PC-9 (cell line): ENCODE measurements around the gene NDUFA12. TPM values are rescaled to one million over a fixed set of nuclear protein-coding genes. Genes with fewer than 3 reads are reported as not detected.

Experiments used
- BruUV-seq: library from RNA; stranded (reverse); fragments of 400-500 nt; replicated peaks from 2 replicates; lab custom pipeline; 2021; lab: Mats Ljungman, UMichigan
- CTCF ChIA-PET: fragments of 300-600 bp; sonication (Branson Sonifier 250); formaldehyde crosslinking; loops from one replicate; lab custom pipeline; 2022; ENCODE audit warnings: antibody characterized with exemption; lab: Charles Lee
- POLR2A ChIA-PET: fragments of 300-600 bp; sonication (Branson Sonifier 250); formaldehyde crosslinking; loops from one replicate; lab custom pipeline; 2022; ENCODE audit warnings: antibody characterized with exemption; ENCODE audit not compliant: unreplicated experiment; lab: Charles Lee
- DNase-seq, 2 experiments: peaks; one replicate each; pipeline versions ENCODE4 v3.0.0 to v3.0.0-alpha.2; 2015 to 2022; ENCODE audit warnings: mixed read lengths in 1 of 2
- H2AFZ ChIP-seq: fragments of 200-600 bp; sonication (generic); 2 replicates; pipeline ENCODE4 v1.8.1; 2017; ENCODE audit warnings: antibody characterized with exemption
- H3F3A ChIP-seq: fragments of 200-600 bp; sonication (generic); 2 replicates; pipeline ENCODE4 v1.8.1; 2017; ENCODE audit warnings: antibody characterized with exemption, mild to moderate bottlenecking, low read depth; ENCODE audit not compliant: insufficient read depth
- H3K27ac ChIP-seq: fragments of 200-600 bp; sonication (generic); 2 replicates; pipeline ENCODE4 v1.6.1; 2016; ENCODE audit warnings: mixed run types
- H3K27me3 ChIP-seq: fragments of 200-600 bp; sonication (generic); 2 replicates; pipeline ENCODE4 v1.6.1; 2016; ENCODE audit warnings: low read depth, mixed run types; ENCODE audit not compliant: insufficient read depth
- H3K36me3 ChIP-seq: fragments of 200-600 bp; sonication (generic); 2 replicates; pipeline ENCODE4 v1.6.1; 2016; ENCODE audit warnings: low read depth, mixed run types
- H3K4me1 ChIP-seq: fragments of 200-600 bp; sonication (generic); replicated peaks from 2 replicates; pipeline ENCODE4 v1.6.1; 2016; ENCODE audit warnings: mixed run types; ENCODE audit not compliant: insufficient read depth
- H3K4me2 ChIP-seq: fragments of 200-600 bp; sonication (generic); 2 replicates; pipeline ENCODE4 v1.6.1; 2017; ENCODE audit warnings: mixed run types
- H3K4me3 ChIP-seq: fragments of 200-600 bp; sonication (generic); 2 replicates; pipeline ENCODE4 v1.6.1; 2016; ENCODE audit warnings: mixed run types
- H3K79me2 ChIP-seq: fragments of 200-600 bp; sonication (generic); 2 replicates; pipeline ENCODE4 v1.6.1; 2017; ENCODE audit warnings: low read depth, mixed run types
- H3K9me2 ChIP-seq: fragments of 200-600 bp; sonication (generic); 2 replicates; pipeline ENCODE4 v1.8.1; 2017; ENCODE audit warnings: mild to moderate bottlenecking; ENCODE audit not compliant: insufficient read depth
- H3K9me3 ChIP-seq: fragments of 200-600 bp; sonication (generic); 2 replicates; pipeline ENCODE4 v1.8.1; 2016; ENCODE audit warnings: low read depth; ENCODE audit not compliant: insufficient read depth
- H4K20me1 ChIP-seq: fragments of 200-600 bp; sonication (generic); 2 replicates; pipeline ENCODE4 v1.8.1; 2017; ENCODE audit not compliant: insufficient read depth
- EZH2 ChIP-seq: fragments of 200-600 bp; sonication (generic); IDR thresholded peaks from 2 replicates; pipeline ENCODE4 v1.8.0; 2017; ENCODE audit warnings: antibody characterized with exemption, low read depth
- intact Hi-C: fragments of 100-400 bp; cut with micrococcal nuclease; formaldehyde crosslinking; loops from one replicate; pipeline ENCODE4 v1.10.0; 2022; ENCODE audit not compliant: unreplicated experiment
- total RNA-seq: library from RNA; stranded (reverse); gene quantifications from 2 replicates; pipeline ENCODE4 v1.2.3, GENCODE V29; 2021
- TF ChIP-seq, protein P1 (sequence below): fragments of 200-600 bp; sonication (generic); conservative IDR thresholded peaks from 2 replicates; pipeline ENCODE4 v1.6.1; 2017; ENCODE audit warnings: mixed run types, antibody characterized with exemption, mild to moderate bottlenecking, moderate library complexity

Gene NDUFA12
- total RNA-seq, 1 experiment from 2014 or later: 108 TPM

DNA sequence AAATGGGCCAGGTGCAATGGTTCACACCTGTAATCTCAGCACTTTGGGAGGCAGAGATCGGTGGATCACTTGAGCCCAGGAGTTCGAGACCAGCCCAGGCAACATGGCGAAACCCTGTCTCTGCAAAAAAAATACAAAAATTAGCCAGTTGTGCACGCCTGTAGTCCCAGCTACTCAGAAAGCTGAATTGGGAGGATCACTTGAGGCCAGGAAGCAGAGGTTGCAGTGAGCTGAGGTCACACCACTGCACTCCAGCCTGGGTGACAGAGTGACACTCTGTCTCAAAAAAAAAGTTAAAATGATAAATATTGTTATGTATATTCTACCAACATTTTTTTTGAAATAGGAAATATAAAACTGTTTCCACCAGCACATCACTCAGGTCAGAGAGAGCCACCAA, 64.9 kb downstream of the NDUFA12 start:
- Histone ChIP-seq H3K79me2 (no peaks in the 10 kb centered on the region), H3K4me3 (no peak overlapping the region), H4K20me1 (no peaks in the 10 kb centered on the region), H3K9me3 (no peaks in the 10 kb centered on the region), H3K9me2 (no peaks in the 10 kb centered on the region), H3K36me3 (no peaks in the 10 kb centered on the region), H3K4me1 (no peaks in the 10 kb centered on the region), H2AFZ (no peak overlapping the region), H3K27ac (no peak overlapping the region), H3K27me3 (no peaks in the 10 kb centered on the region), H3F3A (no peaks in the 10 kb centered on the region), H3K4me2 (no peak overlapping the region)
- intact Hi-C loops: no loop called here
- POLR2A ChIA-PET: no interaction called here
- BruUV-seq: no TSS peak
- DNase-seq: no peak
- no peak for TF ChIP-seq EZH2
- TF ChIP-seq, protein P1, sequence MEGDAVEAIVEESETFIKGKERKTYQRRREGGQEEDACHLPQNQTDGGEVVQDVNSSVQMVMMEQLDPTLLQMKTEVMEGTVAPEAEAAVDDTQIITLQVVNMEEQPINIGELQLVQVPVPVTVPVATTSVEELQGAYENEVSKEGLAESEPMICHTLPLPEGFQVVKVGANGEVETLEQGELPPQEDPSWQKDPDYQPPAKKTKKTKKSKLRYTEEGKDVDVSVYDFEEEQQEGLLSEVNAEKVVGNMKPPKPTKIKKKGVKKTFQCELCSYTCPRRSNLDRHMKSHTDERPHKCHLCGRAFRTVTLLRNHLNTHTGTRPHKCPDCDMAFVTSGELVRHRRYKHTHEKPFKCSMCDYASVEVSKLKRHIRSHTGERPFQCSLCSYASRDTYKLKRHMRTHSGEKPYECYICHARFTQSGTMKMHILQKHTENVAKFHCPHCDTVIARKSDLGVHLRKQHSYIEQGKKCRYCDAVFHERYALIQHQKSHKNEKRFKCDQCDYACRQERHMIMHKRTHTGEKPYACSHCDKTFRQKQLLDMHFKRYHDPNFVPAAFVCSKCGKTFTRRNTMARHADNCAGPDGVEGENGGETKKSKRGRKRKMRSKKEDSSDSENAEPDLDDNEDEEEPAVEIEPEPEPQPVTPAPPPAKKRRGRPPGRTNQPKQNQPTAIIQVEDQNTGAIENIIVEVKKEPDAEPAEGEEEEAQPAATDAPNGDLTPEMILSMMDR: no peak
- CTCF ChIA-PET: no interaction called here

DNA sequence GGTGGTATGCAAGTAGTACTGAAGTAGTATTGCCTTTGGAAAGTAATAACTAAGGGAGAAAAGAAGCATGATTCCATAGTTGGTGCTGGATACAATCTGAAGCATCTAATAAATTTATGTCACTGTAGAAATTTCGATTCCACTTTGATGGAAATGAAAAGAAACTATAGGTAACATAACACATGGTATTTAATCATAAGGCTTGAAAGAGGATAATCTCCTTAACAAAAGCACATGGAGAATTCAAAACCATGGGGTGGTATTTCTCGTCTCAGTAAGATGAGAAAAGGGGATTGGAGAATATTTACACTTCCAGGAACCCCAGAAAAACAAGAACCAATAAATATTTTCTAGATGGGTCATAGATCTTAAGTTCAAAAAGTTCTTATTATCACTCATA, 72.7 kb downstream of the NDUFA12 start:
- Histone ChIP-seq H3K27ac (no peak overlapping the region), H3K79me2 (no peaks in the 10 kb centered on the region), H3K9me3 (no peaks in the 10 kb centered on the region), H3K4me2 (no peak overlapping the region), H3K4me1 (no peaks in the 10 kb centered on the region), H2AFZ (no peak overlapping the region), H3K36me3 (no peaks in the 10 kb centered on the region), H4K20me1 (no peaks in the 10 kb centered on the region), H3K4me3 (no peak overlapping the region), H3K9me2 (no peaks in the 10 kb centered on the region), H3F3A (no peaks in the 10 kb centered on the region), H3K27me3 (no peaks in the 10 kb centered on the region)
- no peak for DNase-seq
- TF ChIP-seq, protein P1: no peak
- TF ChIP-seq EZH2: no peak
- intact Hi-C loops: no loop called here
- ChIA-PET POLR2A (no interaction called here), CTCF (no interaction called here)
- BruUV-seq: no TSS peak

DNA sequence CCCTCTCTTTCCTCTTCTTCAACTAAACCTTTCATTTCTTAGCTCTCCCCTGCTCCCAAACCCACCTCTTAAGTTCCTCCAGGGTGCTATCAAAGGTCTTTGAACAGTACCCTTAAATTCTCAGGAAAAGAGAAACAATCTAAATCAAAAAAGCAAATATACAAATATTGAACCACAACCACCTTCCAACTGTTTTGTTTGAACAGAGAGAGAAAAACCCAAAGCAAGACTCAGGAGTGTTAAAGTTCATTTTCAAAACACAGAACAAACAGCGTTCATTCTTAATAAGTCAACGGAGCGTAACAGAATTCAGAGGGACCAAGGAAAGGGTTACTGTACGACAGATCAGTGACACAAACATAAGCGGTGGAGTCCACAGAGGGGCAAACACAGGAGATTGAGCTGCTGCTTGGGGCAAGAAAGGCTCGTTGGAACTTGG, 73.3 kb downstream of the NDUFA12 start:
- H3K36me3 ChIP-seq: no peaks in the 10 kb centered on the region
- POLR2A ChIA-PET: no interaction called here

More for the DNA sequence above, 73.3 kb downstream of the NDUFA12 start:
- H3K9me2 ChIP-seq: no peaks in the 10 kb centered on the region
- H2AFZ ChIP-seq: no peak overlapping the region
- no peaks in the 10 kb centered on the region for H3F3A ChIP-seq
- H3K9me3 ChIP-seq: no peaks in the 10 kb centered on the region
- DNase-seq: no peak
- no peak overlapping the region for H3K4me3 ChIP-seq
- no peaks in the 10 kb centered on the region for H3K27me3 ChIP-seq
- no peaks in the 10 kb centered on the region for H3K4me1 ChIP-seq
- TF ChIP-seq, protein P1: no peak
- TF ChIP-seq EZH2: no peak
- no peak overlapping the region for H3K27ac ChIP-seq
- no peaks in the 10 kb centered on the region for H4K20me1 ChIP-seq
- no peaks in the 10 kb centered on the region for H3K79me2 ChIP-seq
- intact Hi-C loops: no loop called here
- BruUV-seq: no TSS peak
- CTCF ChIA-PET: no interaction called here
- H3K4me2 ChIP-seq: no peak overlapping the region
